DOHH2 (cell line): ENCODE measurements around the gene SRF.
A peak's percentile ranks its signal among the peaks of the same experiment; 100 is the strongest.

ENCODE experiments used
- H3F3A ChIP-seq: fragments of 200-600 bp; sonication (generic), shearing (Covaris generic); 2 replicates; pipeline ENCODE4 v1.6.0; 2016; ENCODE audit warnings: antibody characterized with exemption, mild to moderate bottlenecking; ENCODE audit not compliant: control insufficient read depth, insufficient read depth
- H3K27ac ChIP-seq: fragments of 200-600 bp; sonication (generic); 2 replicates; pipeline ENCODE4 v1.5.1; 2014; ENCODE audit warnings: low read depth, mild to moderate bottlenecking, low read length, moderate library complexity
- H3K27me3 ChIP-seq: fragments of 200-600 bp; sonication (generic); 2 replicates; pipeline ENCODE4 v1.6.1; 2014; ENCODE audit warnings: mild to moderate bottlenecking, low read length, mixed read lengths; ENCODE audit not compliant: control insufficient read depth
- H3K36me3 ChIP-seq: fragments of 200-600 bp; sonication (generic); 2 replicates; pipeline ENCODE4 v1.6.1; 2014; ENCODE audit warnings: mild to moderate bottlenecking, low read length, moderate library complexity, mixed read lengths; ENCODE audit not compliant: control insufficient read depth
- H3K4me1 ChIP-seq: fragments of 200-600 bp; sonication (generic); 2 replicates; pipeline ENCODE4 v1.6.1; 2014; ENCODE audit warnings: mild to moderate bottlenecking, low read length, mixed read lengths; ENCODE audit not compliant: control insufficient read depth
- H3K4me2 ChIP-seq: fragments of 200-600 bp; sonication (generic); 2 replicates; pipeline ENCODE4 v1.6.0; 2014; ENCODE audit warnings: mild to moderate bottlenecking, low read length, moderate library complexity
- H3K4me3 ChIP-seq: fragments of 200-600 bp; sonication (generic); 2 replicates; pipeline ENCODE4 v1.5.1; 2014; ENCODE audit warnings: mild to moderate bottlenecking, low read length, mixed read lengths
- H3K79me2 ChIP-seq: fragments of 200-600 bp; sonication (generic); 2 replicates; pipeline ENCODE4 v1.6.1; 2014; ENCODE audit warnings: mild to moderate bottlenecking, low read length, mixed read lengths; ENCODE audit not compliant: control insufficient read depth
- H3K9me2 ChIP-seq: fragments of 200-600 bp; sonication (generic); replicated peaks from 2 replicates; pipeline ENCODE4 v1.6.1; 2014; ENCODE audit warnings: mild to moderate bottlenecking, low read length, mixed read lengths; ENCODE audit not compliant: control insufficient read depth
- H3K9me3 ChIP-seq: fragments of 200-600 bp; sonication (generic); 2 replicates; pipeline ENCODE4 v1.6.1; 2014; ENCODE audit warnings: antibody characterized with exemption, low read length, mixed read lengths; ENCODE audit not compliant: control insufficient read depth, insufficient read depth
- H4K20me1 ChIP-seq: fragments of 200-600 bp; sonication (generic); 2 replicates; pipeline ENCODE4 v1.6.0; 2014; ENCODE audit warnings: low read depth, mild to moderate bottlenecking, antibody characterized with exemption, low read length, moderate library complexity; ENCODE audit not compliant: control insufficient read depth, insufficient read depth
- EZH2phosphoT487 ChIP-seq: fragments of 200-600 bp; sonication (generic); IDR thresholded peaks from 2 replicates; pipeline ENCODE4 v1.6.1; 2017; ENCODE audit warnings: borderline replicate concordance, mild to moderate bottlenecking, antibody characterized with exemption, low read length, moderate library complexity, mixed read lengths
- TF ChIP-seq, protein P1 (sequence below): fragments of 200-600 bp; sonication (generic); IDR thresholded peaks from one replicate; pipeline ENCODE4 v1.5.1; 2014; ENCODE audit warnings: antibody characterized with exemption, mild to moderate bottlenecking, low read depth, low read length; ENCODE audit not compliant: poor library complexity, severe bottlenecking

SRF gene

GRCh38 chr6:43172104-43173007 is 1.3 kb downstream of the SRF start:
- H4K20me1 ChIP-seq = peaks cover 28% of the 10 kb centered on the region
- H3K79me2 ChIP-seq = peaks cover 51% of the 10 kb centered on the region
- peaks cover 14% of the 10 kb centered on the region for H3F3A ChIP-seq
- TF ChIP-seq EZH2phosphoT487 = no peak
- TF ChIP-seq, protein P1, sequence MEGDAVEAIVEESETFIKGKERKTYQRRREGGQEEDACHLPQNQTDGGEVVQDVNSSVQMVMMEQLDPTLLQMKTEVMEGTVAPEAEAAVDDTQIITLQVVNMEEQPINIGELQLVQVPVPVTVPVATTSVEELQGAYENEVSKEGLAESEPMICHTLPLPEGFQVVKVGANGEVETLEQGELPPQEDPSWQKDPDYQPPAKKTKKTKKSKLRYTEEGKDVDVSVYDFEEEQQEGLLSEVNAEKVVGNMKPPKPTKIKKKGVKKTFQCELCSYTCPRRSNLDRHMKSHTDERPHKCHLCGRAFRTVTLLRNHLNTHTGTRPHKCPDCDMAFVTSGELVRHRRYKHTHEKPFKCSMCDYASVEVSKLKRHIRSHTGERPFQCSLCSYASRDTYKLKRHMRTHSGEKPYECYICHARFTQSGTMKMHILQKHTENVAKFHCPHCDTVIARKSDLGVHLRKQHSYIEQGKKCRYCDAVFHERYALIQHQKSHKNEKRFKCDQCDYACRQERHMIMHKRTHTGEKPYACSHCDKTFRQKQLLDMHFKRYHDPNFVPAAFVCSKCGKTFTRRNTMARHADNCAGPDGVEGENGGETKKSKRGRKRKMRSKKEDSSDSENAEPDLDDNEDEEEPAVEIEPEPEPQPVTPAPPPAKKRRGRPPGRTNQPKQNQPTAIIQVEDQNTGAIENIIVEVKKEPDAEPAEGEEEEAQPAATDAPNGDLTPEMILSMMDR = no peak
- peaks cover 32% of the 10 kb centered on the region for H3K4me1 ChIP-seq
- H3K9me2 ChIP-seq = no peaks in the 10 kb centered on the region
- peaks cover 49% of the 10 kb centered on the region for H3K36me3 ChIP-seq
- no peaks in the 10 kb centered on the region for H3K27me3 ChIP-seq
- H3K9me3 ChIP-seq = no peaks in the 10 kb centered on the region
- peak overlapping the region; percentile 85 for H3K4me3 ChIP-seq
- peak overlapping the region; percentile 74 for H3K4me2 ChIP-seq
- peak overlapping the region; percentile 46 for H3K27ac ChIP-seq

- Histone ChIP-seq H3K79me2 (peaks cover 51% of the 10 kb centered on the region), H3K36me3 (peaks cover 59% of the 10 kb centered on the region), H3K9me3 (no peaks in the 10 kb centered on the region), H4K20me1 (peaks cover 28% of the 10 kb centered on the region), H3K27me3 (no peaks in the 10 kb centered on the region), H3K4me3 (peak overlapping the region; percentile 85), H3K27ac (peak overlapping the region; percentile 36), H3K9me2 (no peaks in the 10 kb centered on the region), H3F3A (peaks cover 14% of the 10 kb centered on the region), H3K4me1 (peaks cover 32% of the 10 kb centered on the region), H3K4me2 (peak overlapping the region; percentile 74)
- no peak for TF ChIP-seq EZH2phosphoT487
- TF ChIP-seq, protein P1 = no peak
Observed at GRCh38 chr6:43173591-43174262, 2.7 kb downstream of the SRF start.

DNA sequence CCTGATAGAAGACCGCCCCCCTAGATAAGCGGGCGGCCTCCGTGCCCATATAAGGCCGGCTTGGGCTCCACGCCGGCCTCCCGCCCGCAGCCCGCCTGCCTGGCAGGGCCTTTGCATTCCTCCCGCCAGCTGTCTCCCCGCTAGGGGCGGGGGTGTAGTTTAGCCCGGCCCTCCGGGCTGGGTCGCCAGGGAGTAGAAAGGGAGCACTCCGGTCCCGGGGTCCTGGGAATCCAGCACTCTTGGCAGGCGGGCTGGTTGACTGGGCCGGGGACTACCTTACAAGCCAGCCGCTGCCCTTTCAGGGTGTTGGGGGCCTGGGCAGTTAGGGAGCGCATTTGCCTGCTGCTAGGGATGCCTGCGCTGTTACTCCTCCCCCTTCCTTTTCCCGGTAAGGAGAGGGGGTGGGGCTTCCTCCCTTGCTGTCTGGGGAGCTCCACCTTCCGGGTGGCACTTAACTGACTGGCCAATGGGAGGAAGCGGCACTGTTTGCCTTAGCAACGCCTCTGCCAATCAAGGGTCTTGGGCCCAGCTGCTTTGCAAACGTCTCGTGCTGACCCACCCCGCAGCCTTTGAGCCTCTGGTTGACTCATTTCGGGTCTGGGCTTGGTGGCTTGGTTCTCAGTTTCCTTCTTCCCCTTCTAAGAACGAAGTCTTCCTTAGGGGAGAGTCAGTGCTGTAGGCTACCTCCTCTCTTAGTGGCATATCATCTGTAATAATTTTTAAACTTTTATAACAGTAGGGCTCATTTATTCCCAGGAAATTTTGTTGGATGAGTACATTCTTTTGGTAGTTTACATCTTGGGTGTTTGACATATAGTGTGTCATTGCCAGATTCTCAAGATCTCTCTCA is 3.4 kb downstream of the SRF start:
- peaks cover 67% of the 10 kb centered on the region for H3K36me3 ChIP-seq
- H3K9me3 ChIP-seq = no peaks in the 10 kb centered on the region
- H3K79me2 ChIP-seq = peaks cover 51% of the 10 kb centered on the region
- H3K27ac ChIP-seq = peak overlapping the region; percentile 36
- H3K4me3 ChIP-seq = peak overlapping the region; percentile 85
- H3K27me3 ChIP-seq = no peaks in the 10 kb centered on the region
- H3F3A ChIP-seq = peaks cover 11% of the 10 kb centered on the region
- H3K4me1 ChIP-seq = peaks cover 32% of the 10 kb centered on the region
- H3K9me2 ChIP-seq = no peaks in the 10 kb centered on the region
- peaks cover 28% of the 10 kb centered on the region for H4K20me1 ChIP-seq
- TF ChIP-seq, protein P1 = no peak
- TF ChIP-seq EZH2phosphoT487 = no peak
- H3K4me2 ChIP-seq = peak overlapping the region; percentile 74
